ENCODE measurements around the gene SNAP47.

Gene SNAP47

DNA sequence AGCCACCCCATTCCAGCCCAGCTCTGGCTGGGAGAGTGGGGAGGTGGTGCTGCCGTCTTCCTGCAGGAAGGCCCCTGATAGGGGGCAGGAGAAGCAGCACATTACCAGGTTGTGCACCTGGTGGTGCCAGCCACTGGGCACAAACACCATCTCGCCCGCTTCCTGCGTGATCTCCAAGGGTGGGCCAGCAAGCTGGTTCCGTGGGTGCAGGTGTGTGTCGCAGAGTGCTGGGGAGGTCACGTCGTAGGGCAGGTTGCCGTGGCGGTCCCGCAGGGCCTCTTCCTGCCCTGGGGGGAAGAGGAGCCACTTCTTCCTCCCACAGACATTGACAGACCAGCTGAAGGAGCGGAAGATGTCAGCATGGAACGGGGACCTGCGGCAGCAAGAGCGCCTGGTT lies 1.9 kb upstream of the SNAP47 start:
- no peak overlapping the region for H3K27ac ChIP-seq
- TF ChIP-seq, protein P1, sequence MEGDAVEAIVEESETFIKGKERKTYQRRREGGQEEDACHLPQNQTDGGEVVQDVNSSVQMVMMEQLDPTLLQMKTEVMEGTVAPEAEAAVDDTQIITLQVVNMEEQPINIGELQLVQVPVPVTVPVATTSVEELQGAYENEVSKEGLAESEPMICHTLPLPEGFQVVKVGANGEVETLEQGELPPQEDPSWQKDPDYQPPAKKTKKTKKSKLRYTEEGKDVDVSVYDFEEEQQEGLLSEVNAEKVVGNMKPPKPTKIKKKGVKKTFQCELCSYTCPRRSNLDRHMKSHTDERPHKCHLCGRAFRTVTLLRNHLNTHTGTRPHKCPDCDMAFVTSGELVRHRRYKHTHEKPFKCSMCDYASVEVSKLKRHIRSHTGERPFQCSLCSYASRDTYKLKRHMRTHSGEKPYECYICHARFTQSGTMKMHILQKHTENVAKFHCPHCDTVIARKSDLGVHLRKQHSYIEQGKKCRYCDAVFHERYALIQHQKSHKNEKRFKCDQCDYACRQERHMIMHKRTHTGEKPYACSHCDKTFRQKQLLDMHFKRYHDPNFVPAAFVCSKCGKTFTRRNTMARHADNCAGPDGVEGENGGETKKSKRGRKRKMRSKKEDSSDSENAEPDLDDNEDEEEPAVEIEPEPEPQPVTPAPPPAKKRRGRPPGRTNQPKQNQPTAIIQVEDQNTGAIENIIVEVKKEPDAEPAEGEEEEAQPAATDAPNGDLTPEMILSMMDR (conservative IDR thresholded peaks at IDR 0.05): no peak

DNA sequence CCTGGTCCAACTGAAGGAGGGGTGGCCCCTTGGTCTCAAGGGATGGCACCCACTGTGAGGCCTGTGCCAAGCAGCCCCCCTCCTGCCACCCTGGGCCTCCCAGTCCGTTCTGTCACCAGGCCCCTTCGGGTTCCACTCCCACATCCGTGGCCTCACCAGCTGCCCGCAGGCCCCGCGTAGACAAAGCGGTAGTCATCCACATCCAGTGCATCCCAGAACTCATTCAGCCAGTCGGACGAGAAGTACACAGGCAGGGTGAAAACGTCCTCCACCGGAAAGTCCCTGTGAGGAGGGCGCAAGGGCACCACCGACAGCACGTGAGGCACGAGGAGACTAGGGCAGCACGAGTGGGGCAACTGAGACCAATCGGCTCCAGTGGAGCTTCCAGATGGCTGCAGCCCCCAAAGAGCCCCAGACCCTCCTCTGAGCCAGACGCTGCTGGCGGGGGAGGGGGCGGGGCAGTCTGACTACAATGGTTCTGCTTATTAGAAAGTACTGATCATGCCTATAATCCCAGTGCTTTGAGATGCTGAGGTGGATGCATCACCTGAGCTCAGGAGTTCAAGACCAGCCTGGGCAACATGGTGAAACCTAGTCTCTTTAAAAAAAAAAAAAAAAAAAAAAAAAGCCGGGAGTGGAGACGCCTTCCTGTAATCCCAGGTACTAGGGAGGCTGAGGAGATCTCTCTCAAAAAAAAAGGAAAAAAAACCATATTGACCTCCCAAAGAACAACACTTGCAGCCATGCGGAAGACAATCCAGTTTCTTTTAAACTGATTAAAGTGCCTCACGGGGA lies 1.3 kb upstream of the SNAP47 start:
- H3K27ac ChIP-seq: peak overlapping the region; percentile 65
- TF ChIP-seq, protein P1 (conservative IDR thresholded peaks at IDR 0.05): no peak

DNA sequence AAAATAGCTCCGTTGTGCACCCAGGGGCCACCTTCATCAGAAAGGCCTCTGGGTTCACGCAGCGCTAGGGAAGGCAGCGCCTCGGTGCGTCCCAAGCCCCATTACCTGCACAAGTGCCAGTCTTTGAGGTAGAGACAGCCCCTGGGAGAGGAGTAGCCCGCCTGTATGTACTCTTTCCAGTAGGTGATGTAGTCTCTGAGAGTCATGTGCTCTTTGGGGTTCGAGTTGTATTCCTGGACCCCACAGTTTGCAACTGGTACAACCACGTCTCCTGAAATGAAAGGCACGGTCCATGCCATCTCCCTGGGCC lies 734 bp upstream of the SNAP47 start:
- peak overlapping the region; percentile 65 for H3K27ac ChIP-seq
- TF ChIP-seq, protein P1 (conservative IDR thresholded peaks at IDR 0.05): no peak

DNA sequence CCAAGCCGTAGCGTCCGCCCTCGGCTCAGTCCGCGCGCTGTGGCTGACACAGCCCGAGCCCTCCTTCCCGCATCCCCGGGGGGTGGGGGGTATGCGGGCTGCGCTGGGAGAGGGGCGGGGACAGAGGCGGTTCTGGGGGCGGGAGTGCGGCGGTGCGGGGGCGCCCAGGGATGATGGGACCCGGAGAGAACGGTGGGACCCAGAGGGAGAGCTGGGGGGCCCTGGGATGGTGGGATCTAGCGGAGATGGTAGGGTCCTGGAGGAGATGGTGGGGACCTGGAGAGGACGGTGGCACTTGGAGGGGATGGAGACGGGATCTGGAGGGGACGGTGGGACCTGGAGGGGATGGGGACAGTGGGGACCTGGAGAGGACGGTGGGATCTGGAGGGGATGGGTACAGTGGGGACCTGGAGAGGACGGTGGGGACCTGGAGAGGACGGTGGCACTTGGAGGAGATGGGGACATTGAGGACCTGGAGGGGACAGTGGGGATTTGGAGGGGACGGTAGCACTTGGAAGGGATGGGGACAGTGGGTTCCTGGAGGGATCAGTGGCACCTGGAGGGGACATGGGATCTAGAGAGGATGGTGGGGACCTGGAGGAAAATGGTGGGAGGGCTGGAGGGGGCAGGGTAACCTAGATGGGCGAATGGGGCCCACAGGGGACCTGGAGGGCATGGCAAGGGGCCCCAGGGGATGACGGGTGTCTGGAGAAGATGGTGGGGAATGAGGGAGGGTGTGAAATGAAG lies 477 bp downstream of the SNAP47 start:
- TF ChIP-seq, protein P1 (conservative IDR thresholded peaks at IDR 0.05): no peak
- H3K27ac ChIP-seq: peak overlapping the region; percentile 65

DNA sequence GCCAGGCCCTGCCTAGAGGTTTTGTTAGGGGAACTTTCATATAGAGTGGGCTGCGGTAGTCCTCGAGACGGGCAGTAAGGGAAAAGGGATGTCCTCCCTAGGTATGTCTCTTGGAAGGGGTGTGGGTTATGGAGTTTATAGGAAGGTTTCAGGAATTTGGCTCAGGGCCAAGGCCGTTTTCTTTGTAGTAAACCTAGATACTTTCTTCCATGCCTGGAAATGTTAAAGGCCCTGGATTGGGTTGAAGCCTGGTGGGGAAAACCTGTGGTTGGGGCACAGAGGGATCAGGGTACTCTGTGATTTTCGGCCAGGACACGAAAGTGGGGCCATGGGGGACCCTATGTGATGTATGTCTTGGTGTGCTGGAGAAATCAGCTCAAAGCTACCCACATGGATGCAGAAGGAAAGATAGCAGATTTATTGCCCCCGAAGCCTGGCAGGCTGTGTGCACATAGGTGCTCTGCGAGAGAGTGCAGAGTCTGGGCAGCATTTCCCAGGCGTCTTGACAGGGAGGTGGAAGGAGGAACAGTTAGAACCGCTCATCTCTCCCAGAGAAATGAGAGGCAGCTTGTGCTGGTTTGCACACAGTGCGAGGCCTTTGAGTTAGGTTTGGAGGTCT lies 1.7 kb downstream of the SNAP47 start:
- TF ChIP-seq, protein P1 (conservative IDR thresholded peaks at IDR 0.05): no peak
- H3K27ac ChIP-seq: no peak overlapping the region

DNA sequence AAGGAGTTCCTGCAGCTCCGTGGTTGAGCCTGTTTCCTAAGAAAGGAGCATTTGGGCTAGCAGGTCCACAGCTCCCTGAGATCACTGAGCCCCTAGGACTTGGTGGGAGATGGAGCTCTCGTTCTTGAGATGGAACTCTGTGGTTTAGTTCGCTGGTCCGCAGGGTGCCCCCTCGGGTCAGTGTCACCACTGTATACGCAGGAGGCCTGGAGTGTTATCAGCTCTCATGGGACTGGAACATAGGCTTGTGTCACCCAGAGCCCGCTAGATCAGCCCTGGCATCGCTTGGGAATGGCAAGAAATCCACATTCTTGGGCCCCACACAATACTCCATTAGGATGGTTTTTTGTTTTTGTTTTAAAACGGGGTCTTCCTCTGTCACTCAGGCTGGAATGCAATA lies 3.6 kb downstream of the SNAP47 start:
- TF ChIP-seq, protein P1 (conservative IDR thresholded peaks at IDR 0.05): no peak
- no peak overlapping the region for H3K27ac ChIP-seq

DNA sequence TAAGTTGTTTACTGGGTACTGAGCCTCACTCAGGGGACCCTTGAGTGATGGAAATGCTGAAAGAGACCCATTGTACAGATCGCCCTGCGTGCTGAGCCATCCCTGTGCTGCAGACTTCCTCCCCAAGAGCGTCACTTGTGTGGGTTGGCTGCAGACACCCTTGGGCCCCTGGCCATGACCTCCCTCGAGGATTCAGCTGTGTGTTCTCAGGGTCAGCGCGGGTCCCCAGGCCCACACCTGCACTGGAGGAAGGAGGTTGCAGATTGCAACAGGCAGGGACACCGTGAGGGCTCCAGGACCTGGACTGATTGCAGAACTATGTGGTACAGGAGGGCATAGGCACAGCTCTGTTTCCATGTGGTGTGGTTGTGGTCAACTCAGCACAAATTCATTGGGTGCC lies 4.4 kb downstream of the SNAP47 start:
- no peak overlapping the region for H3K27ac ChIP-seq
- TF ChIP-seq, protein P1 (conservative IDR thresholded peaks at IDR 0.05): no peak
